ENCODE data around the gene INSIG1.

- no peak for TF ChIP-seq CTCF (conservative IDR thresholded peaks at IDR 0.05 in 1 of 2, IDR thresholded peaks at IDR 0.05 in 1 of 2; ENCODE audit: extremely low read depth in 1 of 2, insufficient read depth in 1 of 2, low read depth in 1 of 2, low read length in 2 of 2)
- TF ChIP-seq EZH2 (IDR thresholded peaks at IDR 0.05; ENCODE audit: borderline replicate concordance, low read length): no peak
Measured at GRCh38 chr7:155285833-155286232, 11.8 kb upstream of the INSIG1 start.

All from mammary epithelial cell (primary cell).